UCSD-AML1 (cell line): ENCODE measurements around the gene LRRC74B.
"Not testable (repeated sequence)": the region's sequence is repeated elsewhere in the genome, so short reads cannot be mapped to it uniquely, and the experiment has no call there.

Source experiments
- DNase-seq: peaks from one replicate; lab custom pipeline; 2025; ENCODE audit not compliant: unreplicated experiment; lab: John Stamatoyannopoulos, UW

Gene LRRC74B

GRCh38 chr22:21075516-21076138 is 29.9 kb downstream of the LRRC74B start:
- no peak for DNase-seq

- DNase-seq, result no peak
These were observed 31.3 kb downstream of the LRRC74B start for GRCh38 chr22:21076912-21077625.

- no peak for DNase-seq
These were observed 32.2 kb downstream of the LRRC74B start for GRCh38 chr22:21077884-21078508.

GRCh38 chr22:21078916-21079315 is 33.2 kb downstream of the LRRC74B start:
- DNase-seq, result no peak

- no peak for DNase-seq
These were observed 33.7 kb downstream of the LRRC74B start for GRCh38 chr22:21079493-21079892.

- no peak for DNase-seq
These were observed 34.8 kb downstream of the LRRC74B start for GRCh38 chr22:21080435-21081137.

GRCh38 chr22:21082248-21082647 is 36.5 kb downstream of the LRRC74B start:
- DNase-seq, result no peak

GRCh38 chr22:21087119-21087518 is 41.4 kb downstream of the LRRC74B start:
- no peak for DNase-seq

GRCh38 chr22:21087926-21088325 is 42.2 kb downstream of the LRRC74B start:
- not testable (repeated sequence) for DNase-seq

GRCh38 chr22:21091220-21091619 is 45.5 kb downstream of the LRRC74B start:
- DNase-seq, result not testable (repeated sequence)

- no peak for DNase-seq
These were observed 47.2 kb downstream of the LRRC74B start for GRCh38 chr22:21092797-21093554.

GRCh38 chr22:21093555-21094137 is 47.9 kb downstream of the LRRC74B start:
- DNase-seq, result not testable (repeated sequence)

- no peak for DNase-seq
These were observed 49.4 kb downstream of the LRRC74B start for GRCh38 chr22:21094911-21095772.

GRCh38 chr22:21095773-21096107 is 50.0 kb downstream of the LRRC74B start:
- no peak for DNase-seq

GRCh38 chr22:21096878-21097277 is 51.1 kb downstream of the LRRC74B start:
- DNase-seq, result not testable (repeated sequence)

- DNase-seq, result no peak
These were observed 52.4 kb downstream of the LRRC74B start for GRCh38 chr22:21098099-21098671.

GRCh38 chr22:21099578-21099977 is 53.8 kb downstream of the LRRC74B start:
- no peak for DNase-seq

GRCh38 chr22:21100149-21101032 is 54.6 kb downstream of the LRRC74B start:
- no peak for DNase-seq
